Keratinocyte (primary cell): ENCODE results near the gene EPHB2. TPM values are rescaled to one million over a fixed set of nuclear protein-coding genes. Genes with fewer than 3 reads are reported as not detected.
A peak's percentile ranks its signal among the peaks of the same experiment; 100 is the strongest.

Source experiments
- DNase-seq: peaks from one replicate; pipeline ENCODE4 v3.0.0-alpha.2; 2011; ENCODE audit warnings: low read depth, missing footprints, low spot score
- FAIRE-seq: peaks from 2 replicates; lab custom pipeline; 2011; peaks lifted over from hg19 to GRCh38; lab: Jason Lieb, UNC
- H2AFZ ChIP-seq: 2 replicates; pipeline ENCODE4 v1.6.0; 2012; ENCODE audit warnings: low read length, control low read depth, inconsistent platforms; ENCODE audit not compliant: control insufficient read depth
- H3K27ac ChIP-seq: 2 replicates; pipeline ENCODE4 v1.5.1; 2011; ENCODE audit warnings: low read length; ENCODE audit not compliant: control insufficient read depth, insufficient read depth
- H3K27me3 ChIP-seq: 3 replicates; pipeline ENCODE4 v1.6.0; 2011; ENCODE audit warnings: low read length; ENCODE audit not compliant: control insufficient read depth, insufficient read depth; ENCODE audit errors: extremely low read depth
- H3K36me3 ChIP-seq, 2 experiments: 2 replicates in 1 of 2; 3 replicates in 1 of 2; pipeline ENCODE4 v1.5.1; 2011; ENCODE audit warnings: low read length in 2 of 2, mild to moderate bottlenecking in 1 of 2; ENCODE audit not compliant: control insufficient read depth in 2 of 2, insufficient read depth in 2 of 2; ENCODE audit errors: extremely low read depth in 1 of 2
- H3K4me1 ChIP-seq: 3 replicates; pipeline ENCODE4 v1.5.1; 2011; ENCODE audit warnings: low read length; ENCODE audit not compliant: control insufficient read depth, insufficient read depth; ENCODE audit errors: extremely low read depth
- H3K4me2 ChIP-seq: 3 replicates; pipeline ENCODE4 v1.6.0; 2011; ENCODE audit warnings: low read depth, low read length; ENCODE audit not compliant: control insufficient read depth, insufficient read depth; ENCODE audit errors: extremely low read depth
- H3K4me3 ChIP-seq, 3 experiments: fragments of 200-600 bp in 1 of 3; sonication (generic) in 1 of 3; 2 replicates in 2 of 3; 3 replicates in 1 of 3; pipeline ENCODE4 v1.5.1; 2011 to 2016; ENCODE audit warnings: low read length in 3 of 3, mild to moderate bottlenecking in 3 of 3, control low read depth in 2 of 3, inconsistent platforms in 1 of 3, low read depth in 1 of 3, mixed read lengths in 1 of 3, mixed run types in 1 of 3, moderate library complexity in 1 of 3; ENCODE audit not compliant: control insufficient read depth in 2 of 3, insufficient read depth in 2 of 3; ENCODE audit errors: extremely low read depth in 1 of 3
- H3K79me2 ChIP-seq: 2 replicates; pipeline ENCODE4 v1.6.0; 2012; ENCODE audit warnings: low read length; ENCODE audit not compliant: control insufficient read depth, insufficient read depth
- H3K9ac ChIP-seq: 3 replicates; pipeline ENCODE4 v1.6.0; 2011; ENCODE audit warnings: low read length; ENCODE audit not compliant: control insufficient read depth, insufficient read depth; ENCODE audit errors: extremely low read depth
- H3K9me1 ChIP-seq: 3 replicates; pipeline ENCODE4 v1.6.0; 2011; ENCODE audit warnings: low read length; ENCODE audit not compliant: control insufficient read depth, insufficient read depth; ENCODE audit errors: extremely low read depth
- H3K9me3 ChIP-seq: 2 replicates; pipeline ENCODE4 v1.5.1; 2012; ENCODE audit warnings: low read depth, low read length; ENCODE audit not compliant: control insufficient read depth
- H4K20me1 ChIP-seq: 3 replicates; pipeline ENCODE4 v1.6.0; 2011; ENCODE audit warnings: low read length; ENCODE audit not compliant: control insufficient read depth, insufficient read depth; ENCODE audit errors: extremely low read depth
- EZH2 ChIP-seq: IDR thresholded peaks from one replicate; pipeline ENCODE4 v1.6.1; 2012; ENCODE audit warnings: inconsistent platforms, mild to moderate bottlenecking, low read length, moderate library complexity
- dilution Hi-C: fragments of 300-500 bp; cut with MboI; formaldehyde crosslinking; loops from one replicate; pipeline ENCODE4 v1.7.0; 2020; ENCODE audit warnings: low sequenced_read_pairs; ENCODE audit not compliant: extremely low pct_ligation_motif_present
- polyA plus RNA-seq, 5 experiments: library from polyadenylated mRNA; depleted of rRNA in 3 of 5; stranded (reverse) in 3 of 5; stranded (forward) in 1 of 5; unstranded in 1 of 5; fragments of >200 nt; gene quantifications; 1 replicate in 1 of 5; 2 replicates in 3 of 5; 3 replicates in 1 of 5; pipeline versions ENCODE4 v1.2.1 to v1.2.3, GENCODE V29; 2011 to 2012; ENCODE audit warnings: missing spikeins in 2 of 5, low read depth in 1 of 5, low replicate concordance in 1 of 5
- TF ChIP-seq, protein P1 (sequence below), 3 experiments: IDR thresholded peaks in 1 of 3; conservative IDR thresholded peaks in 1 of 3; optimal IDR thresholded peaks in 1 of 3; 2 replicates in 2 of 3; 3 replicates in 1 of 3; pipeline versions ENCODE3 to v1.5.1; 2011; ENCODE audit warnings: low read length in 3 of 3, mild to moderate bottlenecking in 3 of 3, moderate library complexity in 2 of 3, control low read depth in 1 of 3, inconsistent platforms in 1 of 3; ENCODE audit not compliant: insufficient read depth in 2 of 3; ENCODE audit errors: extremely low read depth in 1 of 3

EPHB2 gene
- polyA plus RNA-seq, 1 donor (not counting 4 experiments of a cell fraction or from before 2014, with no cell fraction given): 0.10 TPM

- no peak for TF ChIP-seq EZH2
- TF ChIP-seq, protein P1, sequence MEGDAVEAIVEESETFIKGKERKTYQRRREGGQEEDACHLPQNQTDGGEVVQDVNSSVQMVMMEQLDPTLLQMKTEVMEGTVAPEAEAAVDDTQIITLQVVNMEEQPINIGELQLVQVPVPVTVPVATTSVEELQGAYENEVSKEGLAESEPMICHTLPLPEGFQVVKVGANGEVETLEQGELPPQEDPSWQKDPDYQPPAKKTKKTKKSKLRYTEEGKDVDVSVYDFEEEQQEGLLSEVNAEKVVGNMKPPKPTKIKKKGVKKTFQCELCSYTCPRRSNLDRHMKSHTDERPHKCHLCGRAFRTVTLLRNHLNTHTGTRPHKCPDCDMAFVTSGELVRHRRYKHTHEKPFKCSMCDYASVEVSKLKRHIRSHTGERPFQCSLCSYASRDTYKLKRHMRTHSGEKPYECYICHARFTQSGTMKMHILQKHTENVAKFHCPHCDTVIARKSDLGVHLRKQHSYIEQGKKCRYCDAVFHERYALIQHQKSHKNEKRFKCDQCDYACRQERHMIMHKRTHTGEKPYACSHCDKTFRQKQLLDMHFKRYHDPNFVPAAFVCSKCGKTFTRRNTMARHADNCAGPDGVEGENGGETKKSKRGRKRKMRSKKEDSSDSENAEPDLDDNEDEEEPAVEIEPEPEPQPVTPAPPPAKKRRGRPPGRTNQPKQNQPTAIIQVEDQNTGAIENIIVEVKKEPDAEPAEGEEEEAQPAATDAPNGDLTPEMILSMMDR (optimal IDR thresholded peaks at IDR 0.05 in 1 of 3, IDR thresholded peaks at IDR 0.05 in 1 of 3, conservative IDR thresholded peaks at IDR 0.05 in 1 of 3; ENCODE audit: extremely low read depth in 1 of 3, insufficient read depth in 2 of 3, low read length in 3 of 3): no peak
- Histone ChIP-seq H3K27me3 (no peaks in the 10 kb centered on the region), H3K9me1 (no peaks in the 10 kb centered on the region), H3K4me3 (no peak overlapping the region), H3K9ac (no peak overlapping the region), H3K36me3 (no peaks in the 10 kb centered on the region), H3K79me2 (no peaks in the 10 kb centered on the region), H2AFZ (no peak overlapping the region), H4K20me1 (no peaks in the 10 kb centered on the region), H3K4me2 (no peak overlapping the region), H3K27ac (no peak overlapping the region), H3K9me3 (no peaks in the 10 kb centered on the region), H3K4me1 (no peaks in the 10 kb centered on the region)
- dilution Hi-C loops: no loop called here
- FAIRE-seq (no peak), DNase-seq (no peak)
These were observed 150.3 kb downstream of the EPHB2 start for GRCh38 chr1:22860883-22861385.

DNA sequence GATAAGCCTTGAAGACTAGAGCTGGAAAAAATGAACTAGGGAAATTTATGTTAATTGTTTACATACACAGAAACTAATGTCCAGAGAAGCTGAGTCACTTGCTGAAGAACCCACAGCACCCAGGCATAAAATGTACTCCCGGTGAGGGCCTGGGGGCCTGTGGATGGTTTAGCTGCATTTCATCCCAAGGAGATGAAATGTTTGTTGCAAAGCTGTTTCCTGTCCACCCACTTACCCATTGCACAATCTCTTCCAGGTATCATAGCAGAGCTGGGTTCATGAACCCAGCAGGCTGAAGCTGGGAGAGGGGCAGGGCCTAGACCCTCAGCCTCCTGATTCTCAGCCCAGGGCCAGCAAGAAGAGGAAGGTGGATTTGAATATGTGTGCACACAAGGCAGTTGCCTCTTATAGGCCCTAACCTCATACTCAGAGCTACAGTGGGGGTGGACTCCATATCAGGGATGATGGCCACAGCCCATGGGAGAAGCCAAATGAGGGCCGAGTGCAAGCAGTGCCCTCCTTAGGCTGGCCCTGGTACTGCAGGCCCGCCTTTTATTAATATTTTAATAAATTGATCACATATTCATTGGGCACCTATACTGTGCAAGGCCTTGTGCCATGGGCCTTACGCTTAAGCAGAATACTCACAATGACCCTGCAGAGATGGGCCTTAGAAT is 151.3 kb downstream of the EPHB2 start:
- H3K9ac ChIP-seq: no peak overlapping the region
- DNase-seq: no peak
- no peaks in the 10 kb centered on the region for H3K79me2 ChIP-seq
- no peaks in the 10 kb centered on the region for H3K27me3 ChIP-seq
- H3K4me1 ChIP-seq: no peaks in the 10 kb centered on the region
- no peak overlapping the region for H3K27ac ChIP-seq
- H4K20me1 ChIP-seq: no peaks in the 10 kb centered on the region
- H2AFZ ChIP-seq: no peak overlapping the region
- H3K36me3 ChIP-seq: no peaks in the 10 kb centered on the region
- H3K9me3 ChIP-seq: no peaks in the 10 kb centered on the region
- H3K4me2 ChIP-seq: no peak overlapping the region
- dilution Hi-C loops: no loop called here
- TF ChIP-seq, protein P1 (optimal IDR thresholded peaks at IDR 0.05 in 1 of 3, IDR thresholded peaks at IDR 0.05 in 1 of 3, conservative IDR thresholded peaks at IDR 0.05 in 1 of 3; ENCODE audit: extremely low read depth in 1 of 3, insufficient read depth in 2 of 3, low read length in 3 of 3): peak; percentile 82 to 90 (median 83)
- TF ChIP-seq EZH2: no peak
- no peak overlapping the region for H3K4me3 ChIP-seq
- FAIRE-seq: no peak
- no peaks in the 10 kb centered on the region for H3K9me1 ChIP-seq
